ENCODE data around the gene LRRC4C.
"Not testable (repeated sequence)": the region's sequence is repeated elsewhere in the genome, so short reads cannot be mapped to it uniquely, and the experiment has no call there.

DNA sequence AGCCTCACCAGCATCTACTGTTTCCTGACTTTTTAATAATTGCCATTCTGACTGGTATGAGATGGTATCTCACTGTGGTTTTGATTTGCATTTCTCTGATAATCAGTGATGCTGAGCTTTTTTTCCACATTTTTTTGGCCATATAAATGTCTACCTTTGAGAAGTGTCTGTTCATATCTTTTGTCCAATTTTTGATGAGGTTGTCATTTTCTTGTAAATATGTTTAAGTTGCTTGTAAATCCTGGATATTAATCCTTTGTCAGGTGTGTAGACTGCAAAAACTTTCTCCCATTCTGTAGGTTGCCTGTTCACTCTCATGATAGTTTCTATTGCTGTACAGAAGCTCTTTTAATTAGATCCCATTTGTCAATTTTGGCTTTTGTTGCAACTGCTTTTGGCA is 439.8 kb downstream of the LRRC4C start:
- TF ChIP-seq, protein P1, sequence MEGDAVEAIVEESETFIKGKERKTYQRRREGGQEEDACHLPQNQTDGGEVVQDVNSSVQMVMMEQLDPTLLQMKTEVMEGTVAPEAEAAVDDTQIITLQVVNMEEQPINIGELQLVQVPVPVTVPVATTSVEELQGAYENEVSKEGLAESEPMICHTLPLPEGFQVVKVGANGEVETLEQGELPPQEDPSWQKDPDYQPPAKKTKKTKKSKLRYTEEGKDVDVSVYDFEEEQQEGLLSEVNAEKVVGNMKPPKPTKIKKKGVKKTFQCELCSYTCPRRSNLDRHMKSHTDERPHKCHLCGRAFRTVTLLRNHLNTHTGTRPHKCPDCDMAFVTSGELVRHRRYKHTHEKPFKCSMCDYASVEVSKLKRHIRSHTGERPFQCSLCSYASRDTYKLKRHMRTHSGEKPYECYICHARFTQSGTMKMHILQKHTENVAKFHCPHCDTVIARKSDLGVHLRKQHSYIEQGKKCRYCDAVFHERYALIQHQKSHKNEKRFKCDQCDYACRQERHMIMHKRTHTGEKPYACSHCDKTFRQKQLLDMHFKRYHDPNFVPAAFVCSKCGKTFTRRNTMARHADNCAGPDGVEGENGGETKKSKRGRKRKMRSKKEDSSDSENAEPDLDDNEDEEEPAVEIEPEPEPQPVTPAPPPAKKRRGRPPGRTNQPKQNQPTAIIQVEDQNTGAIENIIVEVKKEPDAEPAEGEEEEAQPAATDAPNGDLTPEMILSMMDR (IDR thresholded peaks at IDR 0.05; ENCODE audit: low read depth, low read length, missing input control): not testable (repeated sequence)
- TF ChIP-seq TAF1 (conservative IDR thresholded peaks at IDR 0.05): not testable (repeated sequence)
- TF ChIP-seq, protein P2, sequence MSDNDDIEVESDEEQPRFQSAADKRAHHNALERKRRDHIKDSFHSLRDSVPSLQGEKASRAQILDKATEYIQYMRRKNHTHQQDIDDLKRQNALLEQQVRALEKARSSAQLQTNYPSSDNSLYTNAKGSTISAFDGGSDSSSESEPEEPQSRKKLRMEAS (IDR thresholded peaks at IDR 0.05): not testable (repeated sequence)

Data from liver (tissue), 3 donors.